GM04503 (cell line): Measurements from ENCODE around the gene RIMKLB.
"Not testable (repeated sequence)": the region's sequence is repeated elsewhere in the genome, so short reads cannot be mapped to it uniquely, and the experiment has no call there.

Experiments used
- DNase-seq: peaks from one replicate; pipeline ENCODE4 v3.0.0-alpha.2; 2012; ENCODE audit warnings: low read depth

The RIMKLB gene

GRCh38 chr12:8692573-8692972 lies 5.2 kb upstream of the RIMKLB start:
- DNase-seq = no peak

- no peak for DNase-seq
These were observed 2.7 kb upstream of the RIMKLB start for GRCh38 chr12:8695116-8695515.

DNA sequence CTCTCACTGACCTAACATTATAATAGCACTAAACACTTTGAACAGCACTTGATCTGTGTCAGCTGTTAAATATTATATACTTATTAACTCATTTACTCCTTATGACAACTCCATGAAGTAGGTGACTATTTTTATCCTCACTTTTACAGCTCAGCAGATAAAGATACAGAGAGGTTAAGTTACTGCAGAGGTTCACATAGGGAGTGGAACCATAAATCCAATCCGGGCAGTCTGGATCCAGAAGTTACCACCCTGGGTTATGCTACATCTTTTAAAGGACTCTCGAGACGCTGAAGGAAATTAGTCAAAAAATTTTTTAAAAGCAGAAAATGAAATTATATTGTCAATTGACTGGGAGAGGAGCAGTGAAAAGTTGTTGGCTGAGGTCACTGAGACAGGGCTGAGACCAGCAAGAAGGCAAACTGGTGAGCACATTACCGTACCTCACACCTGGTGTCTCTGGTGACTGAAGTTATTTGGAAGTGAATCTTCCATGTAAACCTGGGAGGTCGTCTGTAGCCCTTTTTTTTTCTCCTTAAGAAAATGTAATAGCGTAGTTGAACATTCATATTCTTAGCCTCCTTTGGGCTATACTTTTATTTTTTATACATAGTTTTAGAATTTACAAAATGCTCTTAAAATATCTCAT lies 1.2 kb upstream of the RIMKLB start:
- no peak for DNase-seq

GRCh38 chr12:8697120-8697475 lies 693 bp upstream of the RIMKLB start:
- no peak for DNase-seq

DNA sequence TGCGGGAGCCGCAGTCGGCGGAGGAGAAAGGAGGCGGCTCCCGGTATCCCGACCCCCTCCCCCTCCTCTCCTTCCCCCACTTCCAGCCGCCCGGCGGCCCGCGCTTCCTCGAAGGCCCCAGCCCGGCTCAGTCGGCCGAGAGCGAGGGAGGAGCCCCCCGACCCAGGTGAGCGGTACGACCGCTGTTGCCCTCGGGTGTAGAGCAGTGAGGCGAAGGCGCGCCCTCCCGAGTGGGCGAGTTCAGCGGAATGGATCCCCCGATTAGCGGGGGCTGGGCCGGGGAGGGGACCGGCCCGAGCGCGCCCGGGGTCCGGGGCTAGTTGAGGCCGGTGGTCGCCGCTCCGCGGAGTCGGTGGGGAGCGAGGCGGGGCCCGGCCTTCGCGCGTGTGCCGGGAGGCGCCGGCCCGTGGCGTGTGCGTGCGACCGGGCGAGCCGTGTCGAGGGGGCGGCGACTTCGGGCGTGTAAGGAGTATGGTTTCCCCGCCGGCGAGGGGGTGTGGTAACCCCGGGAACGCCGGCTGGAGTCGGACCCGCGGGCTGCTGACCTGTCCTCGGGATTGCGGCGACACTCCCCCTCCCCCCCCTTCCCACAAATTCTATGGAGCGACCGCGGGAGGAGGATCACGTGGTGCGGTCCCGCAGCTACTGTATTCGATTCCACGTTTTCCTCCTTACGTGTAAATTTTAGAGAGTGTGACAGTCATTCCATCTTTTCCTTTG lies 501 bp downstream of the RIMKLB start:
- DNase-seq = no peak

- DNase-seq = no peak
These were observed 1.1 kb downstream of the RIMKLB start for GRCh38 chr12:8698879-8699278.

DNA sequence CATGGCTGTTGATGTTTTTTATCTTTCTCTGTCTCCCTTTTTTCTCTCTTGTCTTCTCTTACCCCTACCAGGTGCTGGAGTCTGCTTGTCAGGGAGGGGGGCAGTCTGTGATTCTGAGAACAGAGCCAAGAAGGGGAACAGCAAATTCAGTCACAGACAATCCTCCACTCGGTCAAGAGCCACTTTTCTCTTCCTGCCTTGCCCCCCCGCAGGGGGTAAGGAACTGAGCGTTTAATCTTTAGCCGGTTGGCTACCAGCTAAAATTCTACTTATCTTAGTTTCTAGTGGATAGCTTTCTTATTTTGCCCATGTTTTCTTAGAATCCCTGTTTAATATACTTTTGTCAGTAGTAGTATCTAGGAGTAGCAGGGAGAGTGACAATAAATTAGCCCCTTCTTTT lies 1.9 kb downstream of the RIMKLB start:
- no peak for DNase-seq

DNA sequence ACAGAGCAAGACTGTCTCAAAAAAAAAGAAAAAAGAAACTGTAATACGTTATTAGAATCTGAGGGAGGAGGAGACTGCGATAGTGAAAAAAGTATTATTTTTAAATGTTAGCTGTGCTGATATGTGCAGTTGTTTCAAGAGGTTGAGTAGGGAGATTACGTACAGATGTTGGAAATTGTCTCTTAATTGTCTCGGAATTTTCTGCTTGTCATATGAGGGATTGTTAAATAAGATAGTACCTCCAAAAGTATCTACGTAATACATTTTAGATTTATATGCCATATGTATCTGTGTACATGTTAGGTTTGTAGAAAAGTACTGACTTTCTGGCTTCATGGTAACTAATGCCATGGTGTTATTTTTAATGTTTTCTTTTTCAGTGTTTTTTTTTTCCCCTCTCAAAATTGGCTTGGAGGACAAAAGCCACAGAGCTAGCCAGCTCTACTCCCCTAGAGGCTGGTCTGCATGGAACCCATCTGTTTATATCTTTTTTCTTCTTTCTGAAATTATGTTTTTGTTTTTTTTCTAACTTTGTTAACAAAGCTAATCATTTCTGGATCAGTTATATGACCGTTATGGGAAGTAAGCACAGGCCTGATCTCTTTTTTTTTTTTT lies 3.4 kb downstream of the RIMKLB start:
- DNase-seq = no peak

DNA sequence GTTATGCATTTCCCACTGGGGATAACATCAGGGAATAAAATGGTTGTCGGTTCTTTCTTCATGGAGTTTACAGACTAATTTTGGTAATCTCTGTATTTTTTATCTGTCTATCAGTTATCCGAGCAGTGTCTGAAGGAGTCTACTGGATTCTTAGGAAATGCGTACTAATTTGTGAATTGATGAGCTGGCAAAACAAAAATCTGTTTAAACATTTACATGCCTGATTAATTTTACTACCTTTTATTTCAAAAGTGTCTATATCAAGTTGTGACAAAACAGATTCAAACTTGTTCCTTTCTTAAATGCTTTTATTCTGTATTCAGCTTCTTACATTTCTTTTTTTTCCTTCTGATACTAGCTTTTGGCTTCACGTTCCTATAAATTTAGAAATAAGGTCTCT lies 4.4 kb downstream of the RIMKLB start:
- DNase-seq = no peak

GRCh38 chr12:8709124-8709830 lies 11.5 kb downstream of the RIMKLB start:
- no peak for DNase-seq

DNA sequence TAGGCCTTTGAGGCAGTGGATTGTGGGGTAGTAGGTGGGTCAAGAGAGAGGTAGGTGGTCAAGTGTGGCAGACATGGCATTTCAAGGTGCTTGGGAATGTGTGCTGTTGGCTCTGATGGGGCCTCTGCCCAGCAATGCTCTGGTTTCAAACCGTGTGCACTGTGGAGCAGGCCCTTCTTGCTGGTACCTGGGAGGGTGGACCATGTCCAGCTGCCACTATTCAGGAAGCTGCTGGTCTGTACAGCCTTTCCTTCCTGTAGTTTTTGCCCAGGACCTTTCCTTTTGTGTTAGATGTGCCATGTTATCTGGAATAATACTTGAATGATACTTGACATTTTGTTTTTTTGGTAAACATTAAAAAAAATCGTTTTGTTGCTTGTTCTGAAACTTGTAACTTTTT lies 14.8 kb downstream of the RIMKLB start:
- DNase-seq = no peak

DNA sequence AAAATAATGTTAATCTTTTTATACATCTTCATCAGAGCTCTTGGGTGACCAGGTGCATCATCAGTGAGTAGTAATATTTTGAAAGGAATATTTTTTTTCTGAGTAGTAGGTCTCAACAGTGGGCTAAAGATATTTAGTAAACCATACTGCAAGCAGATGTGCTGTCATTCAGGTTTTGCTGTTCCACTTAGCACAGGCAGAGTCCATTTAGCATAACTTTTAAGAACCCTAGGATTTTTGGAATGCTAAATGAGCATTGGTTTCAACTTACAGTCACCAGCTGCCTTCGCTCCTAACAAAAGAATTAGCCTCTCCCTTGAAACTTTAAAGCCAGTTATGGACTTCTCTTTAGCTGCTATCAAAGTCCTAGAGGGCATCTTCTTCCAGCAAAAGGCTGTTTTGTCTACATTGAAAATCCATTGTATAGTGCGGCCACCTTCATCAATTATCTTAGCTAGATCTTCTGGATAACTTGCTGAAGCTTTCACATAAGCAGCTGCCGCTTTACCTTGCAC lies 24.6 kb downstream of the RIMKLB start:
- no peak for DNase-seq

DNA sequence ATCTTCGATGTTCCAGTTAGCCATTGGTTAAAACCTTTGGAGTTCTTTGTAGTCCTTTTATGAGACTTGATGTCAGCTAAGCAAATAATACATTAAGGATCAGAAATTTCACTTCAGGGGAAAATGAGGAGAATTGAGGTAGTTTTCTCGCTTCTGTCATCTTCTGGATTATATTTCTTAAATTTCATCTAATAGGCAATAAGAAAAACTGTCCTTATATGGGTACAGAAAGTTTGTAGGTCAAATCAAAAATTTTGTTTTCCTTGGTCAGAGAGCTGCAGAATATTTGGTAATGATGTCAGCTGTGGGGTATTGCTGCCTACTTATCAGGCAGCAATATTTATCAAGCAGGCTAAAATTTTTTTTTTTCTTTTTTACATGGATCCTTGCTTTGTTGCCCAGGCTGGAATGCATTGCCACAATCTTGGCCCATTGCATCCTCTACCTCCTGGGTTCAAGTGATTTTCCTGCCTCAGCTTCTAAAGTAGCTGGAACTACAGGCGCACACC lies 37.1 kb downstream of the RIMKLB start:
- DNase-seq = no peak

DNA sequence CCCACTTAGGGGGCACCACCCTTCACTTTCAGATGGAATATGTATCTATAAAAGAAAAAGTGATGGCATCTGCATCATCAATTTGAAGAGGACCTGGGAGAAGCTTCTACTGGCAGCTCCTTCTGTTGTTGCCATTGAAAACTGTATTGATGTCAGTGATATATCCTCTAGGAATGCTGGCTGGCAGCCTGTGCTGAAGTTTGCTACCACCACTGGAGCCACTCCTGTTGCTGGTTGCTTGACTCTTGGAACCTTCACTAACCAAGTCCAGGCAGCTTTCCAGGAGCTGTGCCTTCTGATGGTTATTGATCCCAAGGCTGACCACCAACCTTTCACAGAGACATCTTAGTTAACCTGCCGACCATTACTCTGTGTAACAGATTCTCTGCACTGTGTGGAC lies 44.7 kb downstream of the RIMKLB start:
- peak; percentile 54 for DNase-seq

DNA sequence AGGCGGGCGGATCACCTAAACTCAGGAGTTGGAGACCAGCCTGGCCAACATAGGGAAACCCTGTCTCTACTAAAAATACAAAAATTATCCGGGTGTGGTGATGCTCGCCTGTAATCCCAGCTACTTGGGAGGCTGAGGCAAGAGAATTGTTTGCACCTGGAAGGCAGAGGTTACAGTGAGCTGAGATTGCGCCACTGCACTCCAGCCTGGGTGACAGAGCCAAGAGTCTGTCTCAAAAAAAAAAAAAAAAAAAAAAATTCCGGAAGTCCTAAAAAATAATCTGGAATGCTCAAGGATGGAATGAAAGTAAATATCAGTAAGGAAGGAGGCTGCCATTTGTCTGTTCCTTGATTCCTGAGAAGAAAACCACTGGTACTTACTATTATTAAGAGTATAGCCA lies 45.3 kb downstream of the RIMKLB start:
- not testable (repeated sequence) for DNase-seq

- DNase-seq = not testable (repeated sequence)
These were observed 47.8 kb downstream of the RIMKLB start for GRCh38 chr12:8745631-8746030.

DNA sequence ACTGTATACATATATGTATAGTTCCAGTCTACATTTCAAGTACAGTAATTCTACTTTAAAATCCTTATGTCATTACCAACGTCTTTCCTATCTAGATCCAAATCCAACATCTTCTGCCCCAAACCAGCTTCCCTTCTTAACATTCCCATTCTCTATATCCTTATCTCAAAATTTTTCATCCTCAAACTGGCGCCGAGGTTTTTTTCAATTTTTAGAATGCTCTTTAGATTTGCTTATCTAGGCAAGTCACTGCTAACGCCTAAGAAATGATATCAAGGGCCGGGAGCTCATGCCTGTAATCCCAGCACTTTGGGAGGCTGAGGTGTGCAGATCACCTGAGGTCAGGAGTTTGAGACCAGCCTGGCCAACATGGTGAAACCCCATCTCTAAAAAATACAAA lies 48.3 kb downstream of the RIMKLB start:
- DNase-seq = no peak

- DNase-seq = not testable (repeated sequence)
These were observed 62.3 kb downstream of the RIMKLB start for GRCh38 chr12:8760076-8760475.

DNA sequence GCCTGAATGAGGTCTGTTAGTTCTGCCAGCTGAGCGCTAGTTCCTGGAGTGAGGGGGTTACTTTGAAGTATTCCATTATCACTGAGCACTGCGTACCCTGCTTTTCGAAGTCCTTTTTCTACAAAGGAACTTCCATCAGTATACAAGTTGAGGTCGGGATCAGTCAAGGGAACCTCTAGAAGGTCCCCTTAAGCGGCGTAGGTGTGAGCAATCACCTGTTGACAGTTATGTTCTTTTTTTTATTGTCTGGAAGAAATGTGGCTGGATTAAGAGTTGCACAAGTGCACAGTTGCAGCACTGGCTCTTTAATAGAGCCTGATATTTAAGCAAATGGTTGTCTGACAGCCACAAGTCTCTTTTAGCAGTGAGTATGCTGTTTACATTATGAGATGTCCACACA lies 64.9 kb downstream of the RIMKLB start:
- DNase-seq = not testable (repeated sequence)

DNA sequence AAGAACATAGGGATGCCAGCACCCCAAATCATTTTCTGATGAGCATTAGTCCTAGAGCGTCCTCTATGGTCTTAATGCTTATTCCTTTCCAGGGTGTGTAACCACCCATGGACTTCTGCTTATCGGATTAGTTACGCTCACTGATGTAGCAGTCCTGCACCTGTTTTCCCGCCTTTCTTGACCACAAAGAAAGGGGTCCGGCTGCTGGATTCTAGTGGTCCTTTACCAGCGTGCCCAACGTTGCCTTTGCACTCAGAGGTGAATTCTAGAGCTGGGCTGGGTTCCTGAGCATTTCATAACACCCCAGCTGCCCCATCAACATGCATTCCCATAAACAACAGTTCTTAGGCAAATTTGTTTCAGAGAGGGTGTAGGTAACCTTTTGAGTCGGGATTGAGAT lies 68.3 kb downstream of the RIMKLB start:
- DNase-seq = not testable (repeated sequence)

GRCh38 chr12:8770499-8770898 lies 72.7 kb downstream of the RIMKLB start:
- DNase-seq = no peak

DNA sequence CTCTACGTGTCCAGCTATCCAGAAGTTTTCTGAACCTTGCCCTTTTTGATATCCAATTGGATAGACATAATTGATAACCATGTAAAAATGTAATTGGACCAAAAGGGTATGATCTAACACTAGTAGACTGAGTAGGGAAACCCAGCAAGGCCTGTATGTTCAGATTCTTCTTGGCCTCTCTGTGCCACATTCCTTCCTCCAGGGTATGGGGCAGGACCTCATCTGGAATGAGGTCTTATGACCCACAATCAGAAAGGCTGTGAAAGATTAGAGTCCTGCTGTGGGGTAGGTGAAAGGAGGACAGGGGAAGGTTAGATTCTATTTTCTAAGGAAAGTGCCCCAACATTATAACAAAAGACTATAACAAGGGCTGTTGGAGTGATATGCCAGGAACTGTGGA lies 73.3 kb downstream of the RIMKLB start:
- no peak for DNase-seq

GRCh38 chr12:8773461-8773860 lies 75.7 kb downstream of the RIMKLB start:
- DNase-seq = no peak
